GM12891 (cell line): Measurements from ENCODE around the gene AP2A2.
A peak's percentile ranks its signal among the peaks of the same experiment; 100 is the strongest.

Experiments
- DNase-seq: peaks from one replicate; pipeline ENCODE4 v3.0.0; 2011; ENCODE audit warnings: low spot score; ENCODE audit not compliant: insufficient read length
- FAIRE-seq: peaks from 2 replicates; lab custom pipeline; 2011; peaks lifted over from hg19 to GRCh38; lab: Jason Lieb, UNC
- PAX5 ChIP-seq: IDR thresholded peaks from 2 replicates; pipeline ENCODE4 v1.6.1; 2011; ENCODE audit warnings: low read length, moderate library complexity, mild to moderate bottlenecking; ENCODE audit not compliant: insufficient read depth, severe bottlenecking
- POLR2A ChIP-seq: IDR thresholded peaks from 2 replicates; pipeline ENCODE4 v1.6.1; 2011; ENCODE audit warnings: low read depth, low read length, control low read depth
- POLR2AphosphoS5 ChIP-seq: IDR thresholded peaks from 2 replicates; pipeline ENCODE4 v1.6.1; 2011; ENCODE audit warnings: low read depth, low read length, control low read depth
- POU2F2 ChIP-seq: IDR thresholded peaks from 2 replicates; pipeline ENCODE4 v1.6.1; 2011; ENCODE audit warnings: low read depth, mild to moderate bottlenecking, control low read depth, low read length, moderate library complexity
- SPI1 ChIP-seq: IDR thresholded peaks from 2 replicates; pipeline ENCODE4 v1.6.1; 2011; ENCODE audit warnings: low read depth, low read length, control low read depth
- TAF1 ChIP-seq: IDR thresholded peaks from 2 replicates; pipeline ENCODE4 v1.6.1; 2011; ENCODE audit warnings: low read depth, low read length, control low read depth

The AP2A2 gene

GRCh38 chr11:995044-995751 lies 69.5 kb downstream of the AP2A2 start:
- DNase-seq (no peak), FAIRE-seq (no peak)
- TF ChIP-seq PAX5, result no peak
- TF ChIP-seq POLR2A, result no peak
- no peak for TF ChIP-seq POU2F2
- no peak for TF ChIP-seq POLR2AphosphoS5
- TF ChIP-seq SPI1, result no peak
- TF ChIP-seq TAF1, result no peak

DNA sequence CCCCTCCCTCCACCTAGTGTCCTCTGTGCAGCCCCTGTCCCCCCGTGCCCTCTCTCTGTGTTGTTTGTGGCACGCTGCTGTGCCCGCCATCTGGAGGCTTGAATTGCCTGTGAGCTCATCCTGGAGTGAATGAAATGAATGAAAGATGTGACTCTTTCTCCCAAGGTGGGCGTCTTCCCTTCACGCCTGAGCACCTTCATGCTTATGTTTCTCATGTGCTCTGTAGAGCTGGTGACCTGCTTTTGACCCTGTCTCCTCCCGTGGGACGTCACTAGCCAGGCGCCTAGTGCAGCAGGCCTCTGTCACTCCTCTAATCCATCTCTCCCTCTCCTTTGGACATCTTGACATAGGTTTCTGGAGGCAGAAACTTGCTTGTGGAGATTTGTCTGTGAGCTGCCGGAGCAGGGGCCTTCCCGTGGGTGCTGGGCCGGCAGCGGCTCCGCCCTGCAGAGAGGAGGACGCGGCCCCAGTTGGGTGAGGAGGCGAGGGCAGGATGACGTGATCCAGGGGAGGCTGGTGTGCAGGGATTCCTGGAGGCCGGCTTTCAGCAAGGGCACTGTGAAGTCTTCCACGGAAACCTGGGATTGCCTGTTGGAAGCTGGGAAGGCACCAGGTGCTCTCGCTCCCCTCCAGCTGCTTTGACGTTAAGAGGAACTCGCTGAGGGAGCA lies 70.2 kb downstream of the AP2A2 start:
- peak; percentile 91 for DNase-seq
- FAIRE-seq, result peak; percentile 98
- no peak for TF ChIP-seq POLR2AphosphoS5
- peak; percentile 91 for TF ChIP-seq PAX5
- no peak for TF ChIP-seq TAF1

GRCh38 chr11:996681-997080 lies 71.0 kb downstream of the AP2A2 start:
- FAIRE-seq (peak; percentile 67), DNase-seq (no peak)
- TF ChIP-seq SPI1, result no peak

DNA sequence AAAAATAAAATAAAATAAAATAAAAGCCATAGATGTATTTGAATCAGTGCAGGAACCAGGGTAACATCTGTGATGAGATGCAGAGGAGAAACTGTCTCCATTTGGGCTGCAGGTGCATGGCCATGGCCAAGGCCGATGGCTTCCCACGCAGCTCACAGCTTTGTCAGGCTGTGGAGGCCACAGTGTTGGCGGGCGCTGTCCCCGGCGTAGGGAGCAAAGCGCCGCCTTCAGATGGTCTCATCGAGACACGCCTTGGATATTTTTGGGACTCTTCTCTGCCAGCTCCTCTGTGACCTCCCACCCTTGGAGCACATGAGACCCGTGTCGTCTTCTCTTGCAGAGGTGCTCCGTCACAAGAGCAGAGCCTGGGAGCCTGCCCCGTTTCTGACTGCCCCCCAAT lies 72.2 kb downstream of the AP2A2 start:
- DNase-seq, result no peak
- TF ChIP-seq SPI1 (no peak), PAX5 (no peak), TAF1 (no peak), POU2F2 (no peak), POLR2AphosphoS5 (no peak), POLR2A (no peak)
- no peak for FAIRE-seq

- FAIRE-seq, result no peak
- no peak for TF ChIP-seq TAF1
- no peak for TF ChIP-seq POU2F2
- TF ChIP-seq POLR2A, result no peak
Measured at GRCh38 chr11:999009-999408, 73.3 kb downstream of the AP2A2 start.

GRCh38 chr11:1000357-1001278 lies 74.9 kb downstream of the AP2A2 start:
- FAIRE-seq (no peak), DNase-seq (no peak)
- TF ChIP-seq POU2F2 (no peak), SPI1 (no peak), POLR2AphosphoS5 (no peak)

More at GRCh38 chr11:999009-999408, 73.3 kb downstream of the AP2A2 start:
- no peak for DNase-seq

GRCh38 chr11:1001617-1002405 lies 76.1 kb downstream of the AP2A2 start:
- FAIRE-seq (no peak), DNase-seq (no peak)
- TF ChIP-seq POLR2A (no peak), TAF1 (no peak), SPI1 (no peak), POU2F2 (no peak), POLR2AphosphoS5 (no peak), PAX5 (no peak)

DNA sequence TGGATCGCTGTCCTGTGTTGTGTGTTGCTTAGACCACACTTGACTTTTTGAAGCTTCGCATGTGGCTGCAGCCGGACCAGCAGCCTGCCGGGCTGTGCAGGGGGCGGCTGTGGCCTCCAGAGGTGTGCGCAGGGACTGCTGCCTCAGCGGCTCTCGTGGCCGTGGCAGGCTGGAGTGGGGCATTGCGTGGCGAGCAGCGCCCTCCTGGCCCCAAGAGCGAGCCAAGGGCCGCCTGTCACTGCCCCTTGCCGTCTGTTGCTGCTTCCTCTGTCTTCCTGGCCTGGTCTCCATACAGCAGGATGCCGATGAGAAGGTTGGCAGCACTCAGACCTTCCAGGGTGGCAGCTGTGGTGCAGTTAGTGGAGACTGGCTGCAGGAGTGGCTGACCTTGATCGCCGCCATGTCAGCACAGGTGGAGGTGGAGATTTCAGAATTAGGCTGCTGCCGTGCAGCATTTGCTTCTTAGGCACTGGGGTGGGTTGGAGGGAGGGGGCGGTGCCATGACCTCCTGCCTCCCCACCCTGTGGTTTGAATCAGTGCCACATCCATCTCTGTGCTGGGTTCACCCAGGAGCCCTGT lies 76.8 kb downstream of the AP2A2 start:
- no peak for DNase-seq
- FAIRE-seq, result no peak
- no peak for TF ChIP-seq POU2F2

- no peak for DNase-seq
- TF ChIP-seq POLR2A, result no peak
- TF ChIP-seq POLR2AphosphoS5, result no peak
- no peak for TF ChIP-seq POU2F2
- TF ChIP-seq SPI1, result no peak
- TF ChIP-seq TAF1, result no peak
- no peak for TF ChIP-seq PAX5
- no peak for FAIRE-seq
Measured at GRCh38 chr11:1003159-1003558, 77.5 kb downstream of the AP2A2 start.

GRCh38 chr11:1005928-1006327 lies 80.3 kb downstream of the AP2A2 start:
- DNase-seq (no peak), FAIRE-seq (no peak)
- TF ChIP-seq POU2F2 (no peak), POLR2AphosphoS5 (no peak), POLR2A (no peak), SPI1 (no peak), TAF1 (no peak), PAX5 (no peak)
